Limb (tissue), 2 donors: ENCODE results near the gene PSPH.
"Not testable (repeated sequence)": the region's sequence is repeated elsewhere in the genome, so short reads cannot be mapped to it uniquely, and the experiment has no call there.

Experiments
- DNase-seq, 2 donors: peaks; one replicate each; pipeline ENCODE4 v3.0.0-alpha.2; 2016; ENCODE audit errors: extremely low spot score in 2 of 2

The PSPH gene

DNA sequence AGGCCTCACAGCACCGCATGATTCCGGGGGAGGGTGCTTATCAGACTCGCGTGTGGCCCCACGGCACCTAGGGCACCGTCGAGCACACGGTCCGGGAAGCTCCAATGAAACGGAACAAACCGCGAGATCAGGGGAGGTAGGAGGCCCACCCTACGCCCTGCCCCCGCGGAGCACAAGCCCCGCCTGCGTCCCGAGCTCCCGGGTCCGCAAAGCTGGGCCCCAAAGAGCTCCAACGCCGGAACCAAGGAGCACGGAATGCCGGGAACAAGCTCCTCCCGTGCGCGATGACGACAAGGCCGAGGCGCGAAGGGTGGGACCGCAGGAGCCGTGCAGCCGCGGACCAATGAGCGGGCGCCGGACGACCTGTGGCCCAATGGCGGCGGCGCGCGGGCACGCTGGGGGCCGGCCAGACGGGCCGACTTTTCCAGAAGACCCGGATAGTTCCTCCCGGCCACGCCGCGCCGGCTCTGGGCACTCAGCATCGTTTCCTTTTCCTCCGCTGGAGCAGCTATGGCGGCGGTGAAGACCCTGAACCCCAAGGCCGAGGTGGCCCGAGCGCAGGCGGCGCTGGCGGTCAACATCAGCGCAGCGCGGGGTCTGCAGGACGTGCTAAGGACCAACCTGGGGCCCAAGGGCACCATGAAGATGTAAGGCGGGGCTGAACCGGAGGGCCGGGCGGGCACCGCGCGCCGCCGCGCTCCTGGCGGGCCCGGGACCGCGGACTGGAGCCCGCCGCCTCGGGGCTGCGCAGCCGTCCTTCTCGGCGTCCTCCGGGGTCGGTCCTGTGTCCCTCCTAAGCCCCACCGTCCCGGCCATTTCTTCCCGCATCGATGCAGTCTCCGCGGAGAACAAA lies at the start of gene PSPH, which contains the start of gene CCT6A:
PSPH (minus strand) TSS at position 106 of the 853 bp plus-strand sequence. CDS start 30,232 bp downstream, outside the sequence.
CCT6A (plus strand) TSS at position 427 of the 853 bp plus-strand sequence; CDS start at position 511, 84 bp downstream.
- peak; percentile 97 to 98 for DNase-seq

DNA sequence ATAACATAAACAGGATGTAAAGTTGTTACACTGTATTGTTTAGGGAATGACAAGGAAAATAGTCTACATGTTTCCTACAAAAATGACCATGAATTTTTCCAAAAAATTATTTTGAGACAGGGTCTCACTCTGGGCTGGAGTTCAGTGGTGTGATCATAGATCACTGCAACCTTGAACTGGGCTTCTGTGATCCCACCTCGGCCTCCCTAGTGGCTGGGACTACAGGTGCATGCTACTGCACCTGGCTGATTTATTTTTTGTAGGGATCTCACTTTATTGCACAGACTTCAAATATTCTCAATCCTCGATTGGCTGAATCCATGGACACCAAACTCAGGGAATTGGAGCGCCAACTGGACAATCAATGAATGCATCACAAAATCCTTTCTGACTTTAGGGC lies 48.4 kb upstream of the PSPH start:
- no peak for DNase-seq

- not testable (repeated sequence) for DNase-seq
These were observed 47.2 kb upstream of the PSPH start for GRCh38 chr7:56098187-56099008.

GRCh38 chr7:56097700-56098099 lies 46.5 kb upstream of the PSPH start:
- no peak for DNase-seq

GRCh38 chr7:56092789-56093531 lies 41.7 kb upstream of the PSPH start, which contains the start of gene PHKG1:
Gene PHKG1, minus strand, starts transcription at chr7:56092952. Its CDS starts 4,011 bp downstream, at chr7:56088941.
- peak; percentile 51 to 61 for DNase-seq

GRCh38 chr7:56092388-56092787 lies 41.1 kb upstream of the PSPH start:
- not testable (repeated sequence) for DNase-seq

- DNase-seq, result no peak
These were observed 40.3 kb upstream of the PSPH start for GRCh38 chr7:56091591-56091990.

DNA sequence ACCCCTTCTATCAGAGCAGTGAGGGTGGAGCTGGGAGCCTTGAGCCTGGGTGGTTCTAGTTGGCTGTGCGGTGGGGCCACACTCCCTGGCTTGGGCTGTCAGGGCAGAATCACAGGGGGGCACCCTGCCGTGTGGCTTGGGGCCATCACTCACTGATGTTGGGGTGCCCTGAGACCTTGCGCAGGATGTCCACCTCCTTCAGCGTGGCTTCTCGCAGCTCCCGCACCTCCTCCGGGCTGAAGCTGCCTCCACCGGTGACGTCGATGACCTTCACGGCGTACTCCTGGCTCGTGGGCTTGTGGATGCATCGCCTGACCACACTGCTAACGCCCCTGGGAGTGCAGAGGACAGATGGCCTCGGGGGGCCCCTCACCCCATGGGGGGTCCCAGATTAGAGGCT lies 36.2 kb upstream of the PSPH start:
- no peak for DNase-seq

DNA sequence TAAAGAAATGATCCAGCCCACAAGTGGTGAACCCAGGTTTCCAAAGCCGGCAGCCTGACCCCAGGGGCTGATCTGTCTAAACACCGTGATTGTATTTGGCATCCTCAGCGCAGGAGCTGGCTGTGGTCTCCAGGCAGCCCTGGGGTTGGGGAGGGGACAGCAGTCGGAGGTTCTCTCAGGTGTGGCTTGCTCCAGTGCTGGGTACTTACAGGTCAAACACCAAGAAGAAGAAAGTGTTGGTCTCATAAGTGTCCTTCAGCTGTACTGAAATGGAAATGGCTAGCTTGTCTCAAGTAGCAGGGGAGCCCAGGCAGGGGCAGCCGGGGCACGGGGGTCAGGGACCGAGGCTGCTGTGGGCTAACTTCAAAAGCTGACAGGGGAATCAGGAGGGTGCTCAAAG lies 35.5 kb upstream of the PSPH start:
- no peak for DNase-seq

GRCh38 chr7:56083150-56083785 lies 32.0 kb upstream of the PSPH start:
- DNase-seq, result no peak

DNA sequence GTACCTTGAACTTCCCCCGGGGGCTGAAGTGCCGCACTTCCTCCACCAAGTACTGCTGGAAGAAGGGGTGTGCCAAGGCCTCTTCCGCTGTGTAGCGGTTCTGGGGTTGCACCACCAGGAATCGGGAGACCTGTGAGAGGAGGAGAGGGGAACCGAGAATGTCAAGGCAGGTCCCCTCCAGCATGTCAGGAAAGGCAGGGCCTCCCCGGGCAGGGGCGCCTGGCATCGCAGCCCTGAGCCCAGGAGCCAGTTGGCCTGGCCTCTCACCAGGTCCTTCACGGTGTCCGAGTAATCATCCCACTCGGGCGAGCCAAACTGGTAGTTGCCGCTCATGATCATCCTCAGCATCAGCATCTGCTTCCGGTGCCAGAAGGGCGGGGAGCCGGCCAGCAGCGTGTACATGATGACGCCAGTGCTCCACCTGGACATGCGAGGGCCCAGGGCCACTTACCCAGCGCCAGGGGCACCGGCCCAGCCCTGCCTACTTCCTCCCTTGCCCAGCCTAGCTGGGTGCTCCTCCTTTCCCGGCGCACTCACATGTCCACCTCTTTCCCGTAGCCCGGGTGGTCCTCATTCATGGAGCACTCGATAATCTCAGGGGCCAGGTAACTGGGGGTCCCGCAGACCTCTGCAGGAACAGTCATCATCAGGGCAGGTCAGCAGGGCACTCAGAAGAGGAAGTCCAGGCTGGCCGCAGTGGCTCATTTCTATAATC lies 30.5 kb upstream of the PSPH start:
- DNase-seq, result no peak

DNA sequence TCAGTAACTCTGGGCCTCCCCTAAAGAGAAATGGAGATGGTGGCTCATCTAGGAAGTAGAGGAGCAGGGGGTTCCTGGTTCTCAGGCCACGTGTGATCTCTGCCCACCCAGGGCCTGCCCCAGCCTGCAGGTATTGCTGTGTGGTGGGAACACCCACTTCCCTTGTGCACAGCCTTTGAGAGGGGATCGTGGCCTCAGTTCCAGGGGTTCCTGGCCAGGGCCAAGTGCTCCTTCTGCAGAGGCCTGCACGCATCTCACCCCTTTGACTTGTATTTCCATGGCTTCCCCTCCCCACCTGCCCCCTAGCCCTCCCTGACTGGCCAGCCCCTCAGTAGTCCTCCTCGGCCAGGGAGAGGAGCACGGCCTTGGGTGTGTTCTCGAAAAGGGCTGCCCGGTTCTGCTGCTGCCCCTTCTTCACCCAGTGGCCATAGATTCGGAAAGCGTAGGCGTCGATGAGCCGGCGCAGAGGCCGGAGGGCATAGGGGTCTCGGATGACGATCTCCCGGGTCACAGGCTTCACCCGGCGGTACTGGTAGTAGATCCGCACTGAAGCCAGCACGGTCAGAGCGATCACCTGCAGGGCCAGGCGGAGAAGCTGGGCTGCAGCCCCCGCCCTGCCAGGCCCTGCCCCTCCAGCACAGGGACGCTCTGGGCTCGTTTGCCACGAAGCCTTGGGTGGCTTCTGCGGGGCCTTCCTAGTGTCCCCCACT lies 29.6 kb upstream of the PSPH start:
- DNase-seq, result not testable (repeated sequence)

DNA sequence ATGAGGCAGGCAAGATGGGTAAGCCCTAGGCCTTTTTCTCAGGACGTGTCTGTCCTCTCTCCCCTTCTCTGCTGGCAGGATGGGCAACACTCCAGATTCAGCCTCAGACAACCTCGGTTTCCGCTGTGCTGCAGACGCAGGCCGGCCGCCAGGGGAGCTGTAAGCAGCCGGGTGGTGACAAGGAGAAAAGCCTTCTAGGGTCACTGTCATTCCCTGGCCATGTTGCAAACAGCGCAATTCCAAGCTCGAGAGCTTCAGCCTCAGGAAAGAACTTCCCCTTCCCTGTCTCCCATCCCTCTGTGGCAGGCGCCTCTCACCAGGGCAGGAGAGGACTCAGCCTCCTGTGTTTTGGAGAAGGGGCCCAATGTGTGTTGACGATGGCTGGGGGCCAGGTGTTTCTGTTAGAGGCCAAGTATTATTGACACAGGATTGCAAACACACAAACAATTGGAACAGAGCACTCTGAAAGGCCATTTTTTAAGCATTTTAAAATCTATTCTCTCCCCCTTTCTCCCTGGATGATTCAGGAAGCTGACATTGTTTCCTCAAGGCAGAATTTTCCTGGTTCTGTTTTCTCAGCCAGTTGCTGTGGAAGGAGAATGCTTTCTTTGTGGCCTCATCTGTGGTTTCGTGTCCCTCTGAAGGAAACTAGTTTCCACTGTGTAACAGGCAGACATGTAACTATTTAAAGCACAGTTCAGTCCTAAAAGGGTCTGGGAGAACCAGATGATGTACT lies 28.4 kb upstream of the PSPH start:
- no peak for DNase-seq

DNA sequence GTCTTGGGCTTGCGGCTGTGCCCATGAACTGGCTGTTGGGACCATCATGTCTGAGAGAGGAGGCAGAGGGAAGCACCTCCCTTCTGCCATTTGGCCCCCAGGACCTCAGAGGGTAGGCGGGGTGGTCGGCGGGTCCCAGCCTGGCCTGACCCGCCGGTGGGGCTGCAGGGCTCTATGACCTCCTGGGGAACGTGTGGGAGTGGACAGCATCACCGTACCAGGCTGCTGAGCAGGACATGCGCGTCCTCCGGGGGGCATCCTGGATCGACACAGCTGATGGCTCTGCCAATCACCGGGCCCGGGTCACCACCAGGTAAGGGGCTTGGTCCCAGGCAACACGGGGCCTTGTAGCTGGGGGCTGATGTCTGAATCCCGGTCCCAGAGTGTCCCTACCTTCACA lies 27.0 kb upstream of the PSPH start:
- no peak for DNase-seq

- no peak for DNase-seq
These were observed 26.4 kb upstream of the PSPH start for GRCh38 chr7:56077681-56078080.

DNA sequence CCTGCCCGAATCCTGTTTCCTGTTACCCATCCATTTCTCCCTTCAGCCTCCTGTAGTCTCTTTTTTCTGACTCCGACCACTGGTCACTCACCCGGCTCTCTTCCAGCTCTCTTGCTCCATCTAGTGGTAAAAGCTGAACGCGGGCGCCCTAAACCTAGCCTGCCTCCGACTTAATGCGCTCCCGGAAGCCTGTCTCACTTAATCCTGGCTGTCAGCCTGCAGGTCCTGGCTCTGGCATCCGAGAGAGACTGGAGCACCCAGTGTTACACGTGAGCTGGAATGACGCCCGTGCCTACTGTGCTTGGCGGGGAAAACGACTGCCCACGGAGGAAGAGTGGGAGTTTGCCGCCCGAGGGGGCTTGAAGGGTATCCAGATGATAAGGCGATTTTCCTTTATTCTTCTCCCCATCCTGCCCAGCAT lies 23.1 kb upstream of the PSPH start:
- peak; percentile 75 to 83 for DNase-seq

DNA sequence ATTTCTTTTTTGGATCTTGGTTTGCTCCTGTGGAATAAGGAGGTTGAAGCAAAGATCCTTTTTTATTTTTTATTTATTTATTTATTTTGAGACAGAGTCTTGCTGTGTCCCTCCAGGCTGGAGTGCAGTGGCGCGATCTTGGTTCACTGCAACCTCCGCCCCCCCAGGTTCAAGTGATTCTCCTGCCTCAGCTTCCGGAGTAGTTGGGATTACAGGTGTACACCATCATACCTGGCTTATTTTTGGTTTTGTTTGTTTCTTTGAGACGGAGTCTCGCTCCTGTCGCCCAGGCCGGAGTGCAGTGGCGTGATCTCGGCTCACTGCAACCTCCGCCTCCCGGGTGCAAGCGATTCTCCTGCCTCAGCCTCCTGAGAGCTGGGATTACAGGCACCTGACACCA lies 15.1 kb upstream of the PSPH start:
- DNase-seq, result not testable (repeated sequence)

GRCh38 chr7:56063882-56064625 lies 12.8 kb upstream of the PSPH start, which contains the start of gene SUMF2:
Gene SUMF2, plus strand, starts transcription at chr7:56064286. Its CDS starts 26 bp downstream, at chr7:56064312.
- DNase-seq, result peak; percentile 93 to 94
